Fibroblast of lung (primary cell): ENCODE measurements around the gene RBM28. TPM values are rescaled to one million over a fixed set of nuclear protein-coding genes. Genes with fewer than 3 reads are reported as not detected.

Experiments
- DNase-seq, 2 donors: peaks; one replicate each; pipeline versions ENCODE4 v3.0.0 to v3.0.0-alpha.2; 2010; ENCODE audit warnings: low read depth in 2 of 2
- H2AFZ ChIP-seq: 2 replicates; pipeline ENCODE4 v1.5.1; 2012; ENCODE audit warnings: low read length, control low read depth, inconsistent platforms
- H3K27ac ChIP-seq: 2 replicates; pipeline ENCODE4 v1.5.1; 2011; ENCODE audit warnings: low read length, control low read depth; ENCODE audit not compliant: insufficient read depth
- H3K27me3 ChIP-seq: 2 replicates; pipeline ENCODE4 v1.5.1; 2011; ENCODE audit warnings: mild to moderate bottlenecking, low read length; ENCODE audit not compliant: control insufficient read depth, insufficient read depth
- H3K36me3 ChIP-seq: 2 replicates; pipeline ENCODE4 v1.5.1; 2011; ENCODE audit warnings: low read length; ENCODE audit not compliant: control insufficient read depth, insufficient read depth
- H3K4me1 ChIP-seq: 2 replicates; pipeline ENCODE4 v1.5.1; 2011; ENCODE audit warnings: low read length; ENCODE audit not compliant: control insufficient read depth, insufficient read depth; ENCODE audit errors: extremely low read depth
- H3K4me2 ChIP-seq: 2 replicates; pipeline ENCODE4 v1.5.1; 2011; ENCODE audit warnings: low read length, control low read depth; ENCODE audit not compliant: insufficient read depth; ENCODE audit errors: extremely low read depth
- H3K4me3 ChIP-seq, 4 experiments: fragments of 200-600 bp in 1 of 4; sonication (generic) in 1 of 4; replicated peaks in 1 of 4; 2 replicates each; pipeline ENCODE4 v1.5.1; 2011 to 2016; ENCODE audit warnings: low read length in 4 of 4, low read depth in 3 of 4, mild to moderate bottlenecking in 3 of 4, control low read depth in 2 of 4, inconsistent platforms in 1 of 4, mixed read lengths in 1 of 4; ENCODE audit not compliant: insufficient read depth in 1 of 4; ENCODE audit errors: control extremely low read depth in 1 of 4
- H3K79me2 ChIP-seq: 2 replicates; pipeline ENCODE4 v1.5.1; 2012; ENCODE audit warnings: mild to moderate bottlenecking, low read length, inconsistent platforms; ENCODE audit not compliant: control insufficient read depth, insufficient read depth
- H3K9ac ChIP-seq: 2 replicates; pipeline ENCODE4 v1.5.1; 2011; ENCODE audit warnings: mild to moderate bottlenecking, low read length, control low read depth; ENCODE audit not compliant: insufficient read depth
- H3K9me3 ChIP-seq: 2 replicates; pipeline ENCODE4 v1.5.1; 2012; ENCODE audit warnings: low read depth, low read length; ENCODE audit not compliant: control insufficient read depth, insufficient read depth
- H4K20me1 ChIP-seq: 2 replicates; pipeline ENCODE4 v1.5.1; 2011; ENCODE audit warnings: low read length; ENCODE audit not compliant: control insufficient read depth, insufficient read depth; ENCODE audit errors: extremely low read depth
- EZH2 ChIP-seq: IDR thresholded peaks from 2 replicates; pipeline ENCODE4 v1.5.1; 2012; ENCODE audit warnings: low read length, control low read depth, mild to moderate bottlenecking; ENCODE audit errors: missing control alignments
- polyA plus RNA-seq, 2 donors: library from polyadenylated mRNA; depleted of rRNA in 1 of 2; stranded (reverse) in 1 of 2; unstranded in 1 of 2; fragments of >200 nt; gene quantifications; 2 replicates each; pipeline ENCODE4 v1.2.1, GENCODE V29; 2011 to 2012; ENCODE audit warnings: missing spikeins in 1 of 2
- total RNA-seq: library from RNA; depleted of rRNA; stranded (reverse); fragments of >200 nt; gene quantifications from 2 replicates; pipeline ENCODE4 v1.2.1, GENCODE V29; 2014
- TF ChIP-seq, protein P1 (sequence below), 2 donors: IDR thresholded peaks in 1 of 2; conservative IDR thresholded peaks in 1 of 2; 1 replicate in 1 of 2; 2 replicates in 1 of 2; pipeline ENCODE4 v1.5.1; 2011 to 2012; ENCODE audit warnings: low read length in 2 of 2, control low read depth in 1 of 2, inconsistent platforms in 1 of 2, low read depth in 1 of 2, mild to moderate bottlenecking in 1 of 2

Gene RBM28
- total and polyA plus RNA-seq, 2 donors (not counting 1 experiment from before 2014, with no cell fraction given): 11.2 to 22.9 TPM

GRCh38 chr7:128362670-128363069 is 19.0 kb upstream of the RBM28 start:
- Histone ChIP-seq H3K9ac (no peak overlapping the region), H4K20me1 (no peaks in the 10 kb centered on the region), H3K4me3 (no peak overlapping the region), H3K4me2 (no peak overlapping the region), H3K4me1 (no peaks in the 10 kb centered on the region), H3K79me2 (no peaks in the 10 kb centered on the region), H3K27me3 (peaks cover 49% of the 10 kb centered on the region), H3K36me3 (no peaks in the 10 kb centered on the region), H3K9me3 (no peaks in the 10 kb centered on the region), H2AFZ (no peak overlapping the region), H3K27ac (no peak overlapping the region)
- peak in 1 of 2 donors; percentile 70 for DNase-seq
- no peak for TF ChIP-seq EZH2
- TF ChIP-seq, protein P1, sequence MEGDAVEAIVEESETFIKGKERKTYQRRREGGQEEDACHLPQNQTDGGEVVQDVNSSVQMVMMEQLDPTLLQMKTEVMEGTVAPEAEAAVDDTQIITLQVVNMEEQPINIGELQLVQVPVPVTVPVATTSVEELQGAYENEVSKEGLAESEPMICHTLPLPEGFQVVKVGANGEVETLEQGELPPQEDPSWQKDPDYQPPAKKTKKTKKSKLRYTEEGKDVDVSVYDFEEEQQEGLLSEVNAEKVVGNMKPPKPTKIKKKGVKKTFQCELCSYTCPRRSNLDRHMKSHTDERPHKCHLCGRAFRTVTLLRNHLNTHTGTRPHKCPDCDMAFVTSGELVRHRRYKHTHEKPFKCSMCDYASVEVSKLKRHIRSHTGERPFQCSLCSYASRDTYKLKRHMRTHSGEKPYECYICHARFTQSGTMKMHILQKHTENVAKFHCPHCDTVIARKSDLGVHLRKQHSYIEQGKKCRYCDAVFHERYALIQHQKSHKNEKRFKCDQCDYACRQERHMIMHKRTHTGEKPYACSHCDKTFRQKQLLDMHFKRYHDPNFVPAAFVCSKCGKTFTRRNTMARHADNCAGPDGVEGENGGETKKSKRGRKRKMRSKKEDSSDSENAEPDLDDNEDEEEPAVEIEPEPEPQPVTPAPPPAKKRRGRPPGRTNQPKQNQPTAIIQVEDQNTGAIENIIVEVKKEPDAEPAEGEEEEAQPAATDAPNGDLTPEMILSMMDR (conservative IDR thresholded peaks at IDR 0.05 in 1 of 2, IDR thresholded peaks at IDR 0.05 in 1 of 2; ENCODE audit: low read depth in 1 of 2, low read length in 2 of 2): no peak

GRCh38 chr7:128361411-128362379 is 18.0 kb upstream of the RBM28 start, which contains the start of gene PRRT4:
Gene PRRT4 (minus strand): TSS chr7:128361690.
- Histone ChIP-seq H3K4me3 (peak within 1 kb of the TSS; percentile 23 to 48 (median 38)), H3K79me2 (no peaks in the 10 kb centered on the region), H3K4me1 (no peaks in the 10 kb centered on the region), H3K4me2 (peak within 1 kb of the TSS; percentile 94), H2AFZ (no peak within 1 kb of the TSS), H3K9me3 (no peaks in the 10 kb centered on the region), H3K36me3 (no peaks in the 10 kb centered on the region), H3K27ac (no peak within 1 kb of the TSS), H4K20me1 (no peaks in the 10 kb centered on the region), H3K9ac (no peak within 1 kb of the TSS), H3K27me3 (peaks cover 52% of the 10 kb centered on the region)
- TF ChIP-seq EZH2: peak; percentile 68
- TF ChIP-seq, protein P1 (conservative IDR thresholded peaks at IDR 0.05 in 1 of 2, IDR thresholded peaks at IDR 0.05 in 1 of 2; ENCODE audit: low read depth in 1 of 2, low read length in 2 of 2): peak in 1 of 2 donors; percentile 9
- DNase-seq: no peak

GRCh38 chr7:128360359-128360678 is 16.6 kb upstream of the RBM28 start:
- H3K4me3 ChIP-seq: no peak overlapping the region

More at GRCh38 chr7:128360359-128360678, 16.6 kb upstream of the RBM28 start:
- Histone ChIP-seq H3K4me1 (no peaks in the 10 kb centered on the region), H3K9ac (no peak overlapping the region), H3K4me2 (no peak overlapping the region), H3K27ac (no peak overlapping the region), H4K20me1 (no peaks in the 10 kb centered on the region), H3K9me3 (no peaks in the 10 kb centered on the region), H3K79me2 (no peaks in the 10 kb centered on the region), H3K27me3 (peaks cover 39% of the 10 kb centered on the region), H2AFZ (no peak overlapping the region), H3K36me3 (no peaks in the 10 kb centered on the region)
- TF ChIP-seq, protein P1 (conservative IDR thresholded peaks at IDR 0.05 in 1 of 2, IDR thresholded peaks at IDR 0.05 in 1 of 2; ENCODE audit: low read depth in 1 of 2, low read length in 2 of 2): no peak
- no peak for TF ChIP-seq EZH2
- DNase-seq: no peak
